Activated CD4-positive, alpha-beta T cell treated with anti-CD3 and anti-CD28 coated beads for 1 hour (primary cell): ENCODE data around the gene CYP4F8.
"Not testable (repeated sequence)": the region's sequence is repeated elsewhere in the genome, so short reads cannot be mapped to it uniquely, and the experiment has no call there.

Experiments used
- DNase-seq: peaks from one replicate; pipeline ENCODE4 v3.0.0-alpha.2; 2020

Gene CYP4F8, protein sequence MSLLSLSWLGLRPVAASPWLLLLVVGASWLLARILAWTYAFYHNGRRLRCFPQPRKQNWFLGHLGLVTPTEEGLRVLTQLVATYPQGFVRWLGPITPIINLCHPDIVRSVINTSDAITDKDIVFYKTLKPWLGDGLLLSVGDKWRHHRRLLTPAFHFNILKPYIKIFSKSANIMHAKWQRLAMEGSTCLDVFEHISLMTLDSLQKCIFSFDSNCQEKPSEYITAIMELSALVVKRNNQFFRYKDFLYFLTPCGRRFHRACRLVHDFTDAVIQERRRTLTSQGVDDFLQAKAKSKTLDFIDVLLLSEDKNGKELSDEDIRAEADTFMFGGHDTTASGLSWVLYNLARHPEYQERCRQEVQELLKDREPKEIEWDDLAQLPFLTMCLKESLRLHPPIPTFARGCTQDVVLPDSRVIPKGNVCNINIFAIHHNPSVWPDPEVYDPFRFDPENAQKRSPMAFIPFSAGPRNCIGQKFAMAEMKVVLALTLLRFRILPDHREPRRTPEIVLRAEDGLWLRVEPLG

GRCh38 chr19:15614507-15615379 is at the start of gene CYP4F8:
Gene CYP4F8 (plus strand): TSS chr19:15615218. CDS start chr19:15615617, 399 bp downstream.
- DNase-seq = no peak

GRCh38 chr19:15570420-15570819 is 44.6 kb upstream of the CYP4F8 start:
- DNase-seq = no peak

DNA sequence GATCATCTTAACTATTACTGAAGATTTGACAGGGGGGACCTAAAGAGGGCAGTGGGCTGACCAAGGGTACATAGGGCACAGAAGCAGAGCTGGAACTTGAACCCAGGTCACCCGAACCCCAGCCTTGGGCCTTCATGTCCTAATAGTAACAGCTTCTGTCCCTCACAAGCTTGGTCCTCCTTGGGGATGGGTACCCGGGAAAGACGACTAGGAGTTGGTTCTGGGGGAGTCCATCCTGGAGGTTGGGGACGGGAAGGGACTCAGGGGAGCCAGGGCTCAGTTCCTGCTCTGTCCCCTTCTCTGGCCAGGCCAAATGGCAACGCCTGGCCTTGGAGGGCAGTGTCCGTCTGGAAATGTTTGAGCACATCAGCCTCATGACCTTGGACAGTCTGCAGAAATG is 39.6 kb upstream of the CYP4F8 start:
- DNase-seq = no peak

- DNase-seq = no peak
Observed at GRCh38 chr19:15576526-15577156, 38.4 kb upstream of the CYP4F8 start.

DNA sequence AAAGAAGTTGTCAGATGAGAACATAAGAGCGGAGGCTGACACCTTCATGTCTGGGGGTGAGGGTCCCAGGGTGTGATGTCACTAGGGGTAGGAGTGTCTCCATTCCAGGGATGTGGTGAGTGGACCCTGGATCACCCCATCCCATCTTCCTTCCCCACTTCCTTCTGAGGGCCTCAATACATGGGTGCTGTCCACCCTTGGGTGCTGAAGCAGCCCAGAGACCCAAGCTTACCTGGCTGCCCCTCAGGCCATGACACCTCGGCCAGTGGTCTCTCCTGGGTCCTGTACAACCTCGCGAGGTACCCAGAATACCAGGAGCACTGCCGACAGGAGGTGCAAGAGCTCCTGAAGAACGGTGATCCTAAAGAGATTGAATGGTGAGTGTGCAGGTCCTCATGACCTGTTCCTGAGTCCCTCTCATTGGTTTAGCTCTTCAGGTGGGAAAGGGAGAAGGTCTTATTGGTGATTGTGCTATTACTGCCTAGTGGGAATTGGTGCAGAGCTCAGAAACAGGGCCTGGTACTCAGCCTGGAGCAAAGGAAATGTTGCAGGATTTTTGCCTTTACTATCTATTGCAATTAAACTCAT is 37.7 kb upstream of the CYP4F8 start:
- DNase-seq = no peak

DNA sequence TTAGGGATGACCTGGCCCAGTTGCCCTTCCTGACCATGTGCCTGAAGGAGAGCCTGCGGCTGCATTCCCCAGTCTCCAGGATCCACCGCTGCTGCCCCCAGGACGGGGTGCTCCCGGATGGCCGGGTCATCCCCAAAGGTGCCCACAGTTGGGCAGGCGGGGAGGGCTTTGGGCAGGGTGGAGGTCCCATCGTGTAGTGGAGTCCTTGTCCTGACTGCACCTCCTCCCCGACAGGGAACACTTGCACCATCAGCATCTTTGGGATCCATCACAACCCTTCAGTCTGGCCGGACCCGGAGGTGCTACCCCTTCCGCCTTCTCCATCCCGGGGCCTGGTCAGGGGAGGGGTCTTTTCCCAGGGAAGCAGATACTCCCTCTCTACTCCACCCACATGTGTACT is 31.7 kb upstream of the CYP4F8 start:
- no peak for DNase-seq

DNA sequence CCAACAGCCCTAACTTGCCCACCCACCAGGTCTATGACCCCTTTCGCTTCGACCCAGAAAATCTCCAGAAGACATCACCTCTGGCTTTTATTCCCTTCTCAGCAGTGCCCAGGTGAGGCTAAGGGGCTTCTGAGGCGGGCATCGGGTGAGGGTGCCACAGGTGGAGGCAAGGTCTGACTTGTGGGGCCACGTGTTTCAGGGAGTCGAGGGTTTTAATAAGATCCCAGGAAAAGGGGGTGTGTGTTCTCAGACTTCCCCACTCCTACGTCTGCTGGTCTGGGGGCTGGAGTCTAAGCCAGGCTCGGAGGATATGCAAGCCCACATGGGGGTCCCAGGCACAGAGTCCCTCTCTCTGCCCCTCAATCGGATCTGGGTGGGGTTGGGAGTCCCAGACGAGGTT is 30.9 kb upstream of the CYP4F8 start:
- DNase-seq = no peak

- DNase-seq = peak; percentile 71
Observed at GRCh38 chr19:15584541-15585115, 30.4 kb upstream of the CYP4F8 start.

DNA sequence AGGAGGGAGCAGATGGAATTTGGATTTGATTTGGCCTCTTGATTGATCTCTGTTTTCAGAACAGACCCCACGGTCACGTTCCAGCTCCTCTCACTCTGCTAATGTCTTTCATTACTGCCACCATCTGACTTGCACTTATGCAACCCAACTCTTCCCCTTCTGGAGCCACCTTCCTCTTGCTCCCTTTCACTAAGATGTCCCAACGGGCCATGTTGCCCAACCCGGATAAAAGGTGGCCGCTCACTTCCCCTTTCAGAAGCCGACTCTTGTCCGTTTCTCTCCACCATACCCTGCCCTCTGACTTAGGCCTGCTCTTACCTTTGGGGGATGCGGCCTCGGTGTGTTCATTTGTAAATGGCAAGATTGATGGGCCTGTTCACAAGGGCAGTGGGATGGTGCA is 27.4 kb upstream of the CYP4F8 start:
- DNase-seq = no peak

GRCh38 chr19:15588265-15588664 is 26.8 kb upstream of the CYP4F8 start:
- no peak for DNase-seq

DNA sequence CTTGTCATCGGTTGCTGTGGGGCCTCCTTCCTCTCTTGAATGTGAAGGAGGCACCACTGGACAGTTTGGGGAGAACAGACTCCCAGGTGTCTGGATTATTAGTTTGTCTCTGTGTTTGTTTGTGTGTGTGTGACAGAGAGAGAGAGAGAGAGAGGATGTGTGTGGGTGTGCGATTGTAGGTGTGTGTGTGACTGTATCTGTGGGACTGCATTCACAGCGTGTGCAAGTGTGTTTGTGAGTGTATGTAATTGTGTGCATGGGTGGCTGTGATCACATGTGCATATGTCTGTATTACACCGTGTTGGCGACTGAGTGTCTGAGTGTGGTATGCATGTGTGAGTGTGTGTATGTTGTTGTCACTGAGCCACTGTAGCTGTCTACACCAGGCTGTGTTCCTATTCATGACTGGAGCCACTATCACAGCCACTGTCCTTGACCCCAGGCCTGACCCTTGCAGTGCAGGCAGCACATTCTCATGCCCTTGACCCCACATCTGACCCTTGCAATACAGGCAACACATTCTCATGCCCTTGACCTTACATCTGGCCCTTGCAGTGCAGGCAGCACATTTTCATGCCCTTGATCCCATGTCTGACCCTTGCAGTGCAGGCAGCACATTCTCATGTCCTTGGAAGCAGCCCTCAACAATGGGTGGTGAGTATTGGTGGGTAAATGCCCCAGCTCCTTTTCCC is 25.1 kb upstream of the CYP4F8 start:
- no peak for DNase-seq

DNA sequence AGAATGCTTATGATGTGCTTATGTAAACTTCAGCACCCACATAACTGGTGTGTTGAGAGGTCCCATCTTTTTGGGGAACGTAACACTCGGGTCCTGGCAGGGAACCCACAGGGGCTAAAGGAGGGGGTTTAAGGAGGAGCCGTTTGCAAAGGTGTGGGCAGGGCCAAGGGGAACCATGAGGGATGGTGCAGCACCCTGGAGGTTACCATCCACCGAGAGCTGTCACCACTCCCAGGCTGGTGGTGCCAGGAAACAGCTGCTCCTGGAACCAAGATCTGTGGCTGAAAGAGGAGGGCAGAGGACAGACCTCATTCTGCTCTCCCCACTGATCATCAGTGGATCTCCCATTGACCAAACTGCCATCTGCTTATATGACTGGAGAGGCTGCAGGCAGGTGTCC is 23.2 kb upstream of the CYP4F8 start:
- no peak for DNase-seq

DNA sequence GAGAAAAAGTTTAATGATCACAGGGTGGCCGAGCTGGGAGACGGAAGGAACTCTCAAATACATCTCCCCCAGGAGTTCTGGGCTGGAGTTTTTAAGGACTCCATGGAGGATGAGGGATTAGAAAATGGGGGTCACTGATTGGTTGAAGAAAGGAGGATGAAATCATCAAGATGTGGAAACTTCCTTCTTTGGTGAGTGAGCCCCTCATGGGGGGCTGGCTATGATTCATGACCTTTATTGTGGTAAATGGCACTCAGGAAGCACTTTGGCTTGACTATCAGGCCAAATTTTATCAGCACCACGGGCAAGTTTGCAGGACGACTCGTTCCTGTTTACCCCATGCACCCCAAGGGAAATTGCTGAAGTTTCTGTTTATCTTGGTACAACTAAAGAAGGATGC is 22.5 kb upstream of the CYP4F8 start:
- DNase-seq = not testable (repeated sequence)

GRCh38 chr19:15593766-15594165 is 21.3 kb upstream of the CYP4F8 start:
- DNase-seq = not testable (repeated sequence)

GRCh38 chr19:15595069-15595468 is 19.9 kb upstream of the CYP4F8 start:
- no peak for DNase-seq

DNA sequence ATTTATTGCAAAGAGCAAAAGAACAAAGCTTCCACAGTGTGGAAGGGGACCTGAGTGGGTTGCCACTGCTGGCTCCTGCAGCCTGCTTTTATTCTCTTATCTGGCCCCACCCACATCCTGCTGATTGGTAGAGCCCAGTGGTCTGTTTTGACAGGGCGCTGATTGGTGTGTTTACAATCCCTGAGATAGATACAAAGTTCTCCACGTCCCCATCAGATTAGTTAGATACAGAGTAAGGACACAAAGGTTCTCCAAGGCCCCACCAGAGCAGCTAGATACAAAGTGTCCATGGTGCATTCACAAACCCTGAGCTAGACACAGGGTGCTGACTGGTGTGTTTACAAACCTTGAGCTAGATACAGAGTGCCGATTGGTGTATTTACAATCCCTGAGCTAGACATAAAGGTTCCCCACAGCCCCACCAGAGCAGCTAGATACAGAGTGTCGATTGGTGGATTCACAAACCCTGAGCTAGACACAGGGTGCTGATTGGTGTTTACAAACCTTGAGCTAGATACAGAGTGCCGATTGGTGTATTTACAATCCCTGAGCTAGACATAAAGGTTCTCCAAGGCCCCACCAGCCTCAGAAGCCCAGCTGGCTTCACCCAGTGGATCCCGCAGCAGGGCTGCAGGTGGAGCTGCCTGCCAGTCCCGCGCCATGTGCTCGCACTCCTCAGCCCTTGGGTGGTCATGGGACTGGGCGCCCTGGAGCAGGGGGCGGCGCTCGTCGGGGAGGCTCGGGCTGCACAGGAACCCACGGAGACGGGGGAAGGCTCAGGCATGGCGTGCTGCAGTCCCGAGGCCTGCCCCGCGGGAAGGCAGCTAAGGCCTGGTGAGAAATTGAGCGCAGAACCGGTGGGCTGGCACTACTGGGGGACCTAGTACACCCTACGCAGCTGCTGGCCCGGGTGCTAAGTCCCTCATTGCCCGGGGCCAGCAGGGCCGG is 6.8 kb upstream of the CYP4F8 start:
- DNase-seq = not testable (repeated sequence)

GRCh38 chr19:15609261-15609660 is 5.8 kb upstream of the CYP4F8 start:
- DNase-seq = no peak

DNA sequence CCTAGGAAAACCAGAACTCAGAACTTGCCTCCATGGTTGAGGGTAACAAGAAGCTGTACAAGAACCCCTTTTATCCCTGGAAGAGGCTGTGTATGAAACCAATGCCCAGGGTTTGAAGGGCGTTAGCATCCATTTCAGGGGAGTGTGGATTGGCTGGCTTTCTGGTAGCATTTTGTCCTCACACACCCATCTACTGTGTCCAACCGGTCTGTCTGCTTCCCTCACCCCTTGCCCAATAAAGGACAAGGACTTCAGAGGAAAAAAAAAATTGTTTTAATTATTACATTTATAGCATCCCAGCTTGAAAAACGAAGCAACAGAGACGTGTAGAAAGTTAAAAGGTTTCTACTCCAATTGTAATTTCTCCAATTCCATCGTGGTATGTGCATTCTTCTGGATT is 2.7 kb upstream of the CYP4F8 start:
- no peak for DNase-seq

GRCh38 chr19:15613338-15613737 is 1.7 kb upstream of the CYP4F8 start:
- DNase-seq = no peak

DNA sequence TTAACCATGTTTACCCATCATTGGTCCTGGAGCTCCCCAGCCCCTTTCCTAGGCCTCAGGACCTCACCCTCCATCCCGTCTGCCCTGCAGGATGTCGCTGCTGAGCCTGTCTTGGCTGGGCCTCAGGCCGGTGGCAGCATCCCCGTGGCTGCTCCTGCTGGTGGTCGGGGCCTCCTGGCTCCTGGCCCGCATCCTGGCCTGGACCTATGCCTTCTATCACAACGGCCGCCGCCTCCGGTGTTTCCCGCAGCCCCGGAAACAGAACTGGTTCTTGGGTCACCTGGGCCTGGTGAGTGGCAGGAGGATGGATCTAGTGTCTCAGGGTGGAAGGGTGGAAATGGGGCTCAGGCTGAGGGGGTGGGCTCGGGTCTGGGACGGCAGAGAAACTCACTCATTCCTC is 508 bp downstream of the CYP4F8 start:
- DNase-seq = no peak

- DNase-seq = no peak
Observed at GRCh38 chr19:15616183-15616582, 1.2 kb downstream of the CYP4F8 start.
